GM12878 (cell line): ENCODE data around the gene NAT8L. TPM values are rescaled to one million over a fixed set of nuclear protein-coding genes. Genes with fewer than 3 reads are reported as not detected.

Source experiments
- BCLAF1 ChIP-seq: fragments of 450-650 bp; IDR thresholded peaks from 2 replicates; pipeline ENCODE4 v1.6.1; 2017; ENCODE audit warnings: antibody characterized with exemption, mild to moderate bottlenecking, moderate library complexity
- NFIC ChIP-seq: IDR thresholded peaks from 2 replicates; pipeline ENCODE4 v1.6.1; 2012; ENCODE audit warnings: low read depth, mild to moderate bottlenecking, inconsistent platforms, low read length, moderate library complexity
- POU2F2 ChIP-seq: IDR thresholded peaks from 3 replicates; pipeline ENCODE4 v1.6.1; 2011; ENCODE audit warnings: low read depth, mild to moderate bottlenecking, low read length, borderline replicate concordance
- SMAD5 ChIP-seq: IDR thresholded peaks from 2 replicates; pipeline ENCODE4 v1.6.1; 2016; ENCODE audit warnings: antibody characterized with exemption, low read depth
- TCF3 ChIP-seq: IDR thresholded peaks from 2 replicates; pipeline ENCODE4 v1.6.1; 2012; ENCODE audit warnings: low read depth, mild to moderate bottlenecking, low read length, borderline replicate concordance; ENCODE audit not compliant: insufficient read depth
- ZBTB11 ChIP-seq: fragments of 450-650 bp; formaldehyde crosslinking; IDR thresholded peaks from 2 replicates; pipeline ENCODE4 v1.5.0; 2022; ENCODE audit warnings: mild to moderate bottlenecking, missing genetic modification characterization
- polyA plus RNA-seq, 11 experiments: library from polyadenylated mRNA; depleted of rRNA in 4 of 11; unstranded in 6 of 11; stranded (reverse) in 5 of 11; fragments of >200 nt; fragmentation: Nextera tagmentation in 4 of 11; fragmentation: Illumina TruSeq in 1 of 11; extraction: Ambion mirVana in 4 of 11; extraction: Trizol in 1 of 11; gene quantifications; 1 replicate in 1 of 11; 2 replicates in 10 of 11; pipeline versions ENCODE4 v1.2.1 to v1.2.3, GENCODE V29; 2011 to 2016; ENCODE audit warnings: inconsistent platforms in 2 of 11, missing spikeins in 2 of 11, low read depth in 1 of 11
- total RNA-seq, 4 experiments: library from RNA; depleted of rRNA in 3 of 4; stranded (reverse); fragments of >200 nt in 3 of 4; fragmentation: Illumina TruSeq in 1 of 4; extraction: Trizol in 1 of 4; gene quantifications; 2 replicates each; pipeline versions ENCODE4 v1.2.1 to v1.2.3, GENCODE V29; 2013 to 2021

Gene NAT8L
- total and polyA plus RNA-seq, 10 of the 15 experiments (the other 5 are each of a cell fraction or from before 2014, with no cell fraction given): 0.01 to 0.31 (median 0.11) TPM; not detected in 5

GRCh38 chr4:2075987-2076907, 17.1 kb downstream of the NAT8L start (continued):
- TF ChIP-seq BCLAF1 (no peak), POU2F2 (no peak), SMAD5 (no peak), ZBTB11 (no peak), NFIC (no peak), TCF3 (no peak)
- TF ChIP-seq, all 136 proteins: peak for 0
